Measurements from ENCODE around the gene GRIK2. TPM values are rescaled to one million over a fixed set of nuclear protein-coding genes. Genes with fewer than 3 reads are reported as not detected.

Gene GRIK2
- total RNA-seq, 1 experiment from 2014 or later, result 0.55 TPM

DNA sequence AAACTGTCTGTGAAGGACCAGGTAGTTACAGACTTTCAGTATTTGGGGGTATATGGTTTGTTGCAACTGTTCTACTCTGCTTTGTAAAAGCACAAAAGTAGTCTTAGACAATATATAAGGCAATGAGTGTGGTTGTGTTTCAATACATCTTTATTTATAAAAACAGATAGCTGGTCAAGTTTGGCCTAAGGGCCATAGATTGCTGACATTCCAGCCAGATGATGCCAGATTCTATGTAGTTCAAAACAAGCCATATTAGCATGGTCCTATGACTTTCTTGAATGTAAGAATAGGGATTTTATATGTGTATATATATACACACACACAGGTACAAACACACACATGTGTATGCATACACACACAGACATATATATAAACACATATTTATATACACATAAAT, 201.8 kb downstream of the GRIK2 start:
- Histone ChIP-seq H3K4me2 (ENCODE audit: low read length) (no peak overlapping the region), H3K4me3 (ENCODE audit: low read length) (no peak overlapping the region), H3K27ac (ENCODE audit: low read length) (no peak overlapping the region), H3K27me3 (ENCODE audit: low read length) (no peaks in the 10 kb centered on the region), H3K9me2 (replicated peaks; ENCODE audit: low read length) (no peaks in the 10 kb centered on the region), H3K4me1 (ENCODE audit: insufficient read depth, low read length) (no peaks in the 10 kb centered on the region), H4K20me1 (ENCODE audit: low read length) (no peaks in the 10 kb centered on the region), H3K9ac (ENCODE audit: low read length) (no peak overlapping the region), H3K79me2 (ENCODE audit: low read length) (no peaks in the 10 kb centered on the region), H3K36me3 (ENCODE audit: low read depth, low read length) (no peaks in the 10 kb centered on the region), H3F3A (ENCODE audit: low read length, unreplicated experiment) (no peaks in the 10 kb centered on the region), H2AFZ (ENCODE audit: low read length) (no peak overlapping the region), H3K9me3 (ENCODE audit: low read length) (no peaks in the 10 kb centered on the region)
- ChIA-PET POLR2A (ENCODE audit: unreplicated experiment) (no interaction called here), CTCF (no interaction called here)
- BruUV-seq (replicated peaks), result no TSS peak
- intact Hi-C loops (cut with micrococcal nuclease), result no loop called here
- TF ChIP-seq, protein P1, sequence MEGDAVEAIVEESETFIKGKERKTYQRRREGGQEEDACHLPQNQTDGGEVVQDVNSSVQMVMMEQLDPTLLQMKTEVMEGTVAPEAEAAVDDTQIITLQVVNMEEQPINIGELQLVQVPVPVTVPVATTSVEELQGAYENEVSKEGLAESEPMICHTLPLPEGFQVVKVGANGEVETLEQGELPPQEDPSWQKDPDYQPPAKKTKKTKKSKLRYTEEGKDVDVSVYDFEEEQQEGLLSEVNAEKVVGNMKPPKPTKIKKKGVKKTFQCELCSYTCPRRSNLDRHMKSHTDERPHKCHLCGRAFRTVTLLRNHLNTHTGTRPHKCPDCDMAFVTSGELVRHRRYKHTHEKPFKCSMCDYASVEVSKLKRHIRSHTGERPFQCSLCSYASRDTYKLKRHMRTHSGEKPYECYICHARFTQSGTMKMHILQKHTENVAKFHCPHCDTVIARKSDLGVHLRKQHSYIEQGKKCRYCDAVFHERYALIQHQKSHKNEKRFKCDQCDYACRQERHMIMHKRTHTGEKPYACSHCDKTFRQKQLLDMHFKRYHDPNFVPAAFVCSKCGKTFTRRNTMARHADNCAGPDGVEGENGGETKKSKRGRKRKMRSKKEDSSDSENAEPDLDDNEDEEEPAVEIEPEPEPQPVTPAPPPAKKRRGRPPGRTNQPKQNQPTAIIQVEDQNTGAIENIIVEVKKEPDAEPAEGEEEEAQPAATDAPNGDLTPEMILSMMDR (conservative IDR thresholded peaks at IDR 0.05; ENCODE audit: low read depth, low read length), result no peak
- TF ChIP-seq EZH2phosphoT487 (IDR thresholded peaks at IDR 0.05; ENCODE audit: borderline replicate concordance, low read length) (no peak), EZH2 (IDR thresholded peaks at IDR 0.05; ENCODE audit: low read length, unreplicated experiment) (no peak)
- ATAC-seq (no peak), DNase-seq (no peak)

DNA sequence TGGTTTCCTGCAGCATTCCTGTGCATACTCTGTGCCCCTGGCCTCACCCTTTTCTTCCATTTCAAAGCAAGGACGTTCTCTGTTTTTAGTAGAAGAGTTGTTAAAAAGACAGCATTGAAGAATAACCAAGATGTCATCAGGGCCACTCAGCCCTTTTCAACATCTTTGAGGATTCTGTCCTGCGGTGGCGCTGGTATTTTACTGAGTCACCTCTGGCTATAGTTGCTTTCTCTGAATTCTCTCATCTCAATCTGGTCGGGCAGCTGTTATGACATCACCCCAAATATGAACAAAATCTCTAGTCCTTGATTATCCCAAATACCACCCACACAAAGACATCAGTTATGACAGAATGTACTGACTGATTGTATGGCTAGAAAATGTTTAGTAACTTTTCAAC, 204.2 kb downstream of the GRIK2 start:
- TF ChIP-seq, protein P1 (conservative IDR thresholded peaks at IDR 0.05; ENCODE audit: low read depth, low read length), result no peak
- TF ChIP-seq EZH2 (IDR thresholded peaks at IDR 0.05; ENCODE audit: low read length, unreplicated experiment), result no peak
- TF ChIP-seq EZH2phosphoT487 (IDR thresholded peaks at IDR 0.05; ENCODE audit: borderline replicate concordance, low read length), result no peak
- ChIA-PET CTCF (no interaction called here), POLR2A (ENCODE audit: unreplicated experiment) (no interaction called here)
- H3K4me2 ChIP-seq (ENCODE audit: low read length), result no peak overlapping the region
- H3F3A ChIP-seq (ENCODE audit: low read length, unreplicated experiment), result no peaks in the 10 kb centered on the region
- no peaks in the 10 kb centered on the region for H4K20me1 ChIP-seq (ENCODE audit: low read length)
- no peak overlapping the region for H3K9ac ChIP-seq (ENCODE audit: low read length)
- no peak for ATAC-seq
- H3K9me2 ChIP-seq (replicated peaks; ENCODE audit: low read length), result no peaks in the 10 kb centered on the region
- H3K27ac ChIP-seq (ENCODE audit: low read length), result no peak overlapping the region
- H3K79me2 ChIP-seq (ENCODE audit: low read length), result no peaks in the 10 kb centered on the region
- no peak for DNase-seq
- no peak overlapping the region for H2AFZ ChIP-seq (ENCODE audit: low read length)
- H3K27me3 ChIP-seq (ENCODE audit: low read length), result no peaks in the 10 kb centered on the region
- no peak overlapping the region for H3K4me3 ChIP-seq (ENCODE audit: low read length)
- no peaks in the 10 kb centered on the region for H3K36me3 ChIP-seq (ENCODE audit: low read depth, low read length)
- intact Hi-C loops (cut with micrococcal nuclease), result no loop called here
- no peaks in the 10 kb centered on the region for H3K9me3 ChIP-seq (ENCODE audit: low read length)
- H3K4me1 ChIP-seq (ENCODE audit: insufficient read depth, low read length), result no peaks in the 10 kb centered on the region
- BruUV-seq (replicated peaks), result no TSS peak

DNA sequence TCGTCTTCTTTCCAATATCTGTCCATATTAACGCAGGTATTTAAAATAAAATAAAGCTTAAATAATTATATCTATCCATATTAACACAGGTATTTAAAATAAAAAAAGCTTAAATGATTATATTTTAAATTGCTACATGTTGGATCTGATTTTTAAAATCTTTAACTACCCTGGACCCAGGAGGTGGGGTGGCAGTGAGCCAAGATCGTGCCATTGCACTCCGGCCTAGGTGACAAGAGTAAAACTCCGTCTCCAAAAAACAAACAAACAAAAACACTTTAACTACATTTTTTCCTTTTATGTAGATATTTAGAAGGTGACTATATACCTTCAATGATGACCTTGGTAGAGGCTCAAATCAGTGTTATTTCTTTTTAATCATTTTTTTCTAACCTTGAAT, 211.9 kb downstream of the GRIK2 start:
- H4K20me1 ChIP-seq (ENCODE audit: low read length), result no peaks in the 10 kb centered on the region
- H2AFZ ChIP-seq (ENCODE audit: low read length), result no peak overlapping the region
- CTCF ChIA-PET, result no interaction called here
- no peaks in the 10 kb centered on the region for H3K79me2 ChIP-seq (ENCODE audit: low read length)
- no peak overlapping the region for H3K27ac ChIP-seq (ENCODE audit: low read length)
- no peak for DNase-seq
- TF ChIP-seq, protein P1 (conservative IDR thresholded peaks at IDR 0.05; ENCODE audit: low read depth, low read length), result no peak
- no peak for TF ChIP-seq EZH2 (IDR thresholded peaks at IDR 0.05; ENCODE audit: low read length, unreplicated experiment)
- no peak for TF ChIP-seq EZH2phosphoT487 (IDR thresholded peaks at IDR 0.05; ENCODE audit: borderline replicate concordance, low read length)
- intact Hi-C loops (cut with micrococcal nuclease), result no loop called here
- ATAC-seq, result no peak
- H3K4me3 ChIP-seq (ENCODE audit: low read length), result no peak overlapping the region
- POLR2A ChIA-PET (ENCODE audit: unreplicated experiment), result no interaction called here
- no peaks in the 10 kb centered on the region for H3K9me3 ChIP-seq (ENCODE audit: low read length)
- H3K27me3 ChIP-seq (ENCODE audit: low read length), result no peaks in the 10 kb centered on the region
- BruUV-seq (replicated peaks), result no TSS peak
- no peaks in the 10 kb centered on the region for H3K9me2 ChIP-seq (replicated peaks; ENCODE audit: low read length)
- H3K9ac ChIP-seq (ENCODE audit: low read length), result no peak overlapping the region
- no peaks in the 10 kb centered on the region for H3K36me3 ChIP-seq (ENCODE audit: low read depth, low read length)
- peaks cover 9% of the 10 kb centered on the region; the same call in 1 of the 2 replicates for H3K4me1 ChIP-seq (ENCODE audit: insufficient read depth, low read length)
- H3K4me2 ChIP-seq (ENCODE audit: low read length), result no peak overlapping the region
- no peaks in the 10 kb centered on the region for H3F3A ChIP-seq (ENCODE audit: low read length, unreplicated experiment)
